Measurements from ENCODE around the gene SNX32.
A peak's percentile ranks its signal among the peaks of the same experiment; 100 is the strongest.

SNX32 gene

DNA sequence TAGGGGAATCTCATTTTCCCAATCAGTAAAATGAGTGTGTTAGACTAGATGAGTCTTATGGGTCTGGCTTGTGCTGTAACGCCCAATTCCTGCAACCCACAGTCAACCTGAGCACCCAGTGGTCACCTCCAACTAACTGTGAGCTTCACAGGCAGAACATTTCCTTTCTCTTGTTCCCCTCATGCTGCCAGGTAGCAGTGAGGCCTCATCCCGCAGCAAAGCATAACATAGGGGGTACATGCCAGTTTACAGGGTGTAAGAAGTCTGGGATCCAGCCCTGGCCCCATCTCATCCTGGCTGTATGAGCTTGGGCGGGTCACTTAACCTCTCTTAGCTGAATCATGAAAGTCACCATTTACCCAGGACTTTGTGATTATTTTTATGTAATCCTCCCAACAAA is 35.1 kb downstream of the SNX32 start:
- DNase-seq (ENCODE audit: low read depth), result no peak

DNA sequence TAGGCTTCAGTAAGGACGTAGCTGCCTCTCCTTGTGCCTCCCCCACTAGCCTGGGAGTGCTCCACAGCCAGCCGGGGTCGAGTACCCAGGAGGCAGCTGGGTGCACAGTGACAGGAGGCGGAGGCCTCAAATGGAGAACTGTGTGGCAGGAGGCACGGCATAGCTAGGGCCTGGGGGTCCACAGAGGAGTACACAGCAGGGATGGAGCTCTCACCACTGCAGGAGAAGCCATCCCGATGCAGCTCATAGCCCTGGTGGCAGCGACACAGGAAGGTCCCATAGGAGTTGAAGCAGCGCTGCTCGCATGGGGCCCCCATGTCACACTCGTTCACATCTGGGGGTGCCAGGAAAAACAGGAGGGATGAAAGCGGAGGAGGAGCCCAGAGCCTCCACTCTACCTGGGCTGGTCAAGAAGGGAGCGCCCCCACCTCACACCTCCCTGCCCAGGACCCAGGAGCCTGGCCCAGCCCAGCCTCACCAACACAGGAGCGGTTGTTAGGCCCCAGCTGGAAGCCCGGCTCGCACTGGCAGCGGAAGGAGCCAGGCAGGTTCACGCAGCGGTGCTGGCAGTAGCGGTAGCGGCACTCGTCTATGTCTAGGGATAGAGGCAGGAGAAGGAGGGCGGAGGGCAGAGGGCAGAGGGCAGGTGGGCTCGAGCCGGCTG is 36.0 kb downstream of the SNX32 start:
- DNase-seq (ENCODE audit: low read depth), result no peak

DNA sequence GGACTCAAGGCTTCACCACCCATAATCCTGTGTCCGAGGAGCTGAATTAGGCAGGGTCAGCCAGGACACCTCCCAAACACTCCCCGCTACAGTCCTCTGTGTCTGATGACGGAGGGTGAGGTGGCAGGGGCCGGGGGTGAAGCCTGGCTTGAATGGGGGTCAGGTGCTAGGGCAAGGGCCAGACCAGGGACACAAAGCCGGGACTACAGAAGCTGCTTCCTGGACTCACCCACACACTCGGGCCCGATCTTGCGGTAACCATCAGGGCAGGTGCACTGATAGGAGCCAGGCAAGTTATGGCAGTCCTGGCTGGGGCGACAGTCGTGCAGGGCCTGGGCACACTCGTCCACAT is 36.5 kb downstream of the SNX32 start:
- DNase-seq (ENCODE audit: low read depth), result no peak

DNA sequence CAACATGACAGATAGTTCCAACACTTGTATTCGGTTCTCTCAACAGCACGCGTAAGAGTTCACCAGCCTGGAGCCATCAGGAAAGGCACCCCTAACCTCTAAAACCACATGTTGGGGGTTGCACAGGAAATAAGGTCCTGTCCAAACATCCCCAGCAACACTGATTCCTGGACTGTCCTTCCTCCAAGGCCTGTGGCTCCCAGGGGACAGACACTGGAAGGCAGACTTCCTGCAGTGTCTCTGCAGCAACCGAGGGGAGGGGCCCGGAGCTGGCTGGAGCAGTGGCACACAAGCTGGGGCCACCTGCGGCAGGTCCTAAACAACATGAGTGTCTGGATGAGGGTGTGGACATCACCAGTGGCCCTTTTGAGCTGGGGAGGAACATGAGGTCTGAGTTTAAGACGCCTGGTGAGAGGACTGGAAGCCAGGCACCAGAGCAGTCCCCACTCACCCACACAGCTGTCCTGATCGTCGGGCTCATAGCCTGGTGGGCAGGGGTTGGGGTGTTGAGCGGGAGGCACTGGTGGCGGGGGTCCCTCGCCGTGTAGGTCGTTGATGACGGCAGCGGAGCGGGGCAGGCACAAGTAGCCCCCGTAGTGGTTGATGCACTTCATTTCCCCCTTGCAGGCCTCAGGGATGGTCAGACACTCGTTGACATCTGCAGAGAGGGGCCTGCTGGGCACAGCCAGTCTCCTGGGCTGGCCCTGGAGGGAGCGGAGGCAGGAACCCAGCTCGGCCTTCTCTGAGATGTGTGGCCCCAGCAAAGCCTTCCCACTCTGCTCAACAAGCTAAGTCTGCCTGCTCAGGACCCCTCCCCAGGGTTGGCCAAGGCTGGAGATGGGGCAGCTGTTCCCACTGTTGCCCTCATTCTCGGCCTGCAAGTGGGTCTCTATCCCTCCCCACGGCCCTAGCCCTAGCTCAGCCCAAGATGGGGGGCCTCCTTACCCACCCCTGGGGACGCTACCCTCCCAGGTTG is 37.2 kb downstream of the SNX32 start:
- DNase-seq (ENCODE audit: low read depth), result no peak

DNA sequence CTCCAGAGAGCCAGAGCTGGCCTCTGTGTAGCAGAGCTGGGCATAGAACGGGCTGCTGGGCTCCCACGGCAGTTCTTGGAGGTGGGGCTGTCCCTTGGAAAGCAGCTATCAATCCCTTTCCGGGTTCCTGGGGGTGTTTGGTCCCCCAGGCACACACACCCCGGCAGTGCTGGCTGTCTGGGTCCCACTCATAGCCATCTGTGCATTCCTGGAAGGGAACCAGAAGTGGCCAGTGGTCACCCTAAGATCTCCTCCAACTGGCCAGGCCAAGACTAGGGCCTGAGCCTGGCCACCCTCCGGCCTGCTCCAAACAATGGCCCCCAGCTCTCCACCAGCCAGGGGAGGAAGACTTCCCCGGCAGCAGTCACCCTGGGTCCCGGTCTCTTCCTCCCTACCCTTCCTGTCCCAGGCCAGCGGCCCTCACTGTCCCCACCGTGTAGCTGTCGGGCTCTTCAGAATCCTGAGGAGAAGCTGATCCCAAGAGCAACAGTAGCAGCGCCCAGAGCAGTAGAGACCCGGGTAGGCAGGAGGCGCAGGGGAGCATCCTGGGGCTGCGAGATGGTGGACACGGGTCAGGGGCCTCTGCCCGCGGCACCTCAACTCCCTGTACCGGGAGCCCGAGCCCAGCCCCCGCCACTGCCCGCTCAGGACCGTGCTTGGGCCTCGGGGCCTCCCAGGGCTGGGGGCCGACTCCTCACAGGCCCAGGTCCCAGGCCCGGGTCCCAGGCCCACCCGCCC is 38.2 kb downstream of the SNX32 start:
- DNase-seq (ENCODE audit: low read depth), result no peak

DNA sequence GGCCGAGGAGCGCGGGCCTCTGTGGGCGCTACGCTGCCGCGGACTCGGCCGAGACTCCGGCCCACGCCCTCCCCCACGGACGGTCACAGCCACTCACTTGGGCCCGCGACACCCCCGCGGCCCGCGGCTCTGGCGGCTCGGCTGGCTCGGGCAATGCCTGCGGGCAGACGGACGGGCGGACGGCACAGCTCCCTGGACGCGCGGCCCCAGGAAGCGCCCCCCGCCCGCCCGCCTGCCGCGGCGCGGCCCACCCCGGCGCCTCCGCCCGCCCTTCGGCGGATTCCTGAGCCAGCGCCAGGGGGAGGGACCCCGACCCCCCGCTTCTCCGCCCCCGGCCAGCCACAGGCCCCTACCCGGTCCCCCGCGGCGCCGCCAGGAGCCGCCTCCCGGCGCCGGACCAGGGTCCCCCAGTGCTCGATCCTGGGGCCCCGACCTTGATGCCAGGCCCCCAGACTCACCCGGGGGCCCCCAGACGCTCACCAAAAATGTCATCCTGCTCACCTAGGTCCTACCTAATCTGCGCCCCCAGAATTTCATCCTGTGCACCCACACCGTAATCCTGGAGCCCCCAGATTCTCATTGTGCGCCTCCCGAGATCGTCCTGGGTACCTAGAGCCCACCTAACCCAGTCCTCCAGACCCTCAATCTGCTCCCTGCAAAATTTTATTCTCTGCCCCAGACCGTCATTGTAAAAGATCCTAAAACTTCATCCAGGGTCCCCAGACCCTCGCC is 39.0 kb downstream of the SNX32 start, which contains the start of gene EFEMP2:
TSS of gene EFEMP2 (minus strand) at position 215 of the 732 bp plus-strand sequence. CDS start 446 bp downstream, outside the sequence.
- peak; percentile 53 for DNase-seq (ENCODE audit: low read depth)

DNA sequence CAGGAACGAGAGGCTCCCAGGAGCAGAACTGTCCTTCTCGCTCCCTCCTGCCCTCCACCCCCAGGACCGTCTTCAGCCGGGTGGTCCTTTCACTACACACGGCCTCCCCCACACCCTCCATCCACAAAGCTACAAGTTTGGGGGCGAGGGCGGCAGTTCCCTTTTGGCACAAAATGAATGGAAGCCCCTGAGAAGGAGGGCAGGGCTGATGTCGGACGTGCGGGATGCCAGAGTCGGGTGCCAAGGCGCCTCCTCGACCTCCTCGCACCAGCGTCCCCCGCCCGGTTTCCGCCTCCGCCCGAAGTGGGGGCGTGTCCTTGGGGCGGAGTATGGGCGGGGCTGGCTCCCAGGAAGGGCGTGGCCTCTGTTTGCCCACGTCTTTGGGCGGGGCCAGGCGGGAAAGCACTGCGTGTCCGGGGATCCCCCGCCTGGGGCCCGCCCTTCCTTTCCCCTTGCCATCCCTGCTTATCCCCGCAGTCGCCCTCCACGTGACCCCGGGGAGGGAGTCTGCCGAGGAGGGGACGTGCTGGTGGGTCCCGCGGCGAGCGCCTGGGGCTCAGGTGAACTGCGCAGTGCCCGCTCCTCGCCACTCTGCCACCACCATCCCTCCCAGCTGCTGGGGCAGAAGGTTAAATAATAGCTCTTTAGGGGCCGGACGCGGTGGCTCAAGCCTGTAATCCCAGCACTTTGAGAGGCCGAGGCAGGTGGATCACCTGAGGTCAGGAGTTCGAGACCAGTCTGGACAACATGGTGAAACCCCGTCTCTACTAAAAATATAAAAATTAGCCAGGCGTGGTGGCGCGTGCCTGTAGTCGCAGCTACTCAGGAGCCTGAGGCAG is 39.8 kb downstream of the SNX32 start:
- DNase-seq (ENCODE audit: low read depth), result peak; percentile 91

DNA sequence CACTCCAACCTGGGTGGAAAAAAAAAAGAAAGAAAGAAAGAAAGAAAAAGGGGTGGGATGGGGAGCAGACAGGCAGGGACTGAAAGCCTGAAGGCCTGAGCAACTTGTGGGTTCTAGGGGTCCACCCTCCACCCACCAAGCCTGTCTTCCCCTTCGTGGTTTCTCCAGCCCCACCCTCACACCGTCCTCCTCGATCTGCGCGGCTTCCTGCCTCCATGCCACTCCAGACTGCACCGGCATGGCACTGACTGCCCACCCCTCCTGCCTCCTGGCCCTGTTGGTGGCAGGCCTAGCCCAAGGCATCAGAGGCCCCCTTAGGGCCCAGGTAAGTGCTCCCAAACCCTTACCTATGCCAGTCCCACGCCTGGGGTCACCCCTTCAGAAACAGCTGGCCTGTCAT is 45.9 kb downstream of the SNX32 start, which contains the start of gene CTSW:
TSS of gene CTSW (plus strand) at position 221 of the 400 bp plus-strand sequence. CDS start at position 239, 18 bp downstream.
- DNase-seq (ENCODE audit: low read depth), result no peak

DNA sequence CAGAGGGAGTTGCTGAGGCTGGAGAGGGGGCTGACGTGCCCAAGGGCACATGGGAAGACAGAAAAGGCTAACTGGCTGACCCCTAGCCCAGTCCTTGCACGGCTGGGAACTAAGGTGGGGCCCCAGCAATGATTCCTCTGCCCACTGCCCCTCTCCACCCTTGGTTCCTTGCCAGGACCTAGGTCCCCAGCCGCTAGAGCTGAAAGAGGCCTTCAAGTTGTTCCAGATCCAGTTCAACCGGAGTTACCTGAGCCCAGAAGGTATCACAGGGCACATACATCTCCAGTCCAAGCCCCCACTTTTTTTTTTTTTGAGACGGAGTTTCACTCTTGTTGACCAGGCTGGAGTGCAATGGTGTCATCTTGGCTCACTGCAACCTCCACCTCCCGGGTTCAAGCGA is 46.3 kb downstream of the SNX32 start:
- DNase-seq (ENCODE audit: low read depth), result no peak

DNA sequence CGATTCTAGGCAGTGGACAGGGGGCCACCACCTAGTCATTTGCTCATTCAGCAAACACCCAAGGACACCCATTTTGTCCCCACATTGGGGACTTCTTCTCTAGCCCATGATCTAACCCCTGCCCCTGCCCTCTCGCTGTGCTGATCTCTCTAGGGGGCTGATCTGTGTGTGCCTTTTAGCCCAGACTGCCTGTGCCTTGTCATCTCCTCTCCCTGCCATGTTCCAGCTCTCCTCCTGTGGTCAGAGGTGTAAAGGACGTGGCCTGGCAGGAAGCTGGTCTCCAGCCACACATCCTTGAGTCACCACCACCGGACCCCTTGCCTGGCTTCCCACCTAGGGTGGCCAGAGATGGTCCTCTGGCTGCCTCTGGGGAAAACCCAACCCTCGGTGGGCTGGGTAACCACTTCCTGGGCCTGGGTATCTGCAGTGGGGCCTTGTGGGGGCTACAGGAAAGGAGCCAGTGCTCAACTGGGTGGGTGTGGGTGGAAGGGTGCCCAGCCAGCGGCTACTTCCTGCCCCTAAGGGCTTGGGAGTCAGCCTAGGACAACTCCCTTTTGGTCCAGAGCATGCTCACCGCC is 47.2 kb downstream of the SNX32 start:
- DNase-seq (ENCODE audit: low read depth), result no peak

DNA sequence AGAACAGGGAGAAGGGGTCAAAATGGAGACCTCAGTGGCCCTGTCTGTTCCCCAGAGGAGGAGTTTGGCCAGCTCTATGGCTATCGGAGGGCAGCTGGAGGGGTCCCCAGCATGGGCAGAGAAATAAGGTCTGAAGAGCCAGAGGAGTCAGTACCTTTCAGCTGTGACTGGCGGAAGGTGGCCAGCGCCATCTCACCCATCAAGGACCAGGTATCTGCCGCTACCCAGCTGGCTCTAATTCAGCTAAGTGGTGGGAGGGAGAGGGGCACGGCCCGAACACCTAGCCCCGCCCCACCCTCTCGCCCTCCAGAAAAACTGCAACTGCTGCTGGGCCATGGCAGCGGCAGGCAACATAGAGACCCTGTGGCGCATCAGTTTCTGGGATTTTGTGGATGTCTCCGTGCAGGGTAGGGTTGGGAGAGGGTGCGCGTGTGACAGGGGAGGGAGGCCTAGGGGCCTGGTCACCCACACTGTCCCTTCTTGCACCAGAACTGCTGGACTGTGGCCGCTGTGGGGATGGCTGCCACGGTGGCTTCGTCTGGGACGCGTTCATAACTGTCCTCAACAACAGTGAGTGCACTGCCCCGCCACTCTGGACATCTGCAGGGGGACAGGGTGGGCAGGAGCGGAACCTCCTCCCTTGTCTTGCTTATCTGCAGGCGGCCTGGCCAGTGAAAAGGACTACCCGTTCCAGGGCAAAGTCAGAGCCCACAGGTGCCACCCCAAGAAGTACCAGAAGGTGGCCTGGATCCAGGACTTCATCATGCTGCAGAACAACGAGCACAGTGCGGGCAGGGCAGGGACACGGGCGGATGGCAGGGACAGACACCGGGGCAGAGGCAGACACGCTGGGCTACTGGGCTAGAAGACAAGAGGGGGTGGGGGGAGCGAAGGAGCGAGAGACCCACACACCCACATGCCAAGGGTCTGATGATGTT is 48.6 kb downstream of the SNX32 start:
- no peak for DNase-seq (ENCODE audit: low read depth)

DNA sequence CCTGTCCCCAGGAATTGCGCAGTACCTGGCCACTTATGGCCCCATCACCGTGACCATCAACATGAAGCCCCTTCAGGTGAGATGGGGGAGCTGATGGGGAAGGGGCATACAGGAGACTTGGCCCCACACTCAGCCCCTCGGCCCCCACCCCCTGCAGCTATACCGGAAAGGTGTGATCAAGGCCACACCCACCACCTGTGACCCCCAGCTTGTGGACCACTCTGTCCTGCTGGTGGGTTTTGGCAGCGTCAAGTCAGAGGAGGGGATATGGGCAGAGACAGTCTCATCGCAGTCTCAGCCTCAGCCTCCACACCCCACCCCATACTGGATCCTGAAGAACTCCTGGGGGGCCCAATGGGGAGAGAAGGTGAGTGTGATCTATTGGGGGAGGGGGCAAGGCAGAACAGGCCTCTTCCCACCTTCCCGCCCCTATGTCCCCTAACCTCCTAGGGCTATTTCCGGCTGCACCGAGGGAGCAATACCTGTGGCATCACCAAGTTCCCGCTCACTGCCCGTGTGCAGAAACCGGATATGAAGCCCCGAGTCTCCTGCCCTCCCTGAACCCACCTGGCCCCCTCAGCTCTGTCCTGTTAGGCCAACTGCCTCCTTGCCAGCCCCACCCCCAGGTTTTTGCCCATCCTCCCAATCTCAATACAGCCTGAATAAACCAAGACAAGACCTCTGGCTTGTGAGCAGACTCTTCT is 49.4 kb downstream of the SNX32 start:
- no peak for DNase-seq (ENCODE audit: low read depth)

DNA sequence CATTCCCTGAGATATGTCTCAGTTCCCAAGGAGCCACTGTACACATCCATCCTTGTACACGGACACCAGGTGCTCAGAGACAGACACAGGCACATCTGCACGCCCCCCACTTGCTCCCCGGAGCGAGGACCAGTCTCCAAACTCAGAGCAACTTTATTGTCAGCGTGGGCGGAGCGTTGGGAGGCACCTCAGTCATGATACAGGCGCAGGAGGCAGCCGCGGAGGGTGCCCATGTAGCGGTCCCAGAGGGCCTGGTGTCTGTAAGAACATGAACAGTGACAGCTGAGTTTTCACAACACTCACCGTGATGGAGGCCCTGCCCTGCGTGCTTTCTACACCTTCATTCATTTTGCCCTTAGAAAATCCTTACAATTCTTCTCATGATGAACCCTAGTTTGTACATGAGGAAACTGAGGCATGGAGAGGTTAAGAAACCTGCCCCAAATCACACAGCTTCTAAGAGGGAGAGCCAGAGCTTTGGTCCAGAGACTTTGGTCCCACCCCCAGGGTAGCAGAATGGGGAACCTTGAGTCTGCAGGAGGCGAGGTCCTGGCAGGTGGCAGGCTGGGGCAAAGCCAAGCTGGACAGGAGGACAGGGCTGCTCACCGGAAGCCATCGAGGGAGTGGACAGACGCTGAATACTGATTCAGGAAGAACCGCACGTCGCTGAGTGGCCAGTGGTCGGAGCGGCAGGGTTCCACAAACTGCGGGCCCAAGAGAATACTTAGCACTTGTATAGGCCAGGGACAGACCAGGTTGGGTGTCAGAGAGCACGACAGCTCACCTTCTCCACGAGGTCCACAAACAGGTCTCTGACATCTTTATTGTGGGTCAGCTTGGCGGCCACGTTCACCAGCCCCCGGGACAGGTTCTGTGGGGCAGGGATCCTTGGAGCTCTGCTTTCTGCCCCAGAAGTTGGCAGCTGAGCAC is 50.3 kb downstream of the SNX32 start:
- DNase-seq (ENCODE audit: low read depth), result no peak

DNA sequence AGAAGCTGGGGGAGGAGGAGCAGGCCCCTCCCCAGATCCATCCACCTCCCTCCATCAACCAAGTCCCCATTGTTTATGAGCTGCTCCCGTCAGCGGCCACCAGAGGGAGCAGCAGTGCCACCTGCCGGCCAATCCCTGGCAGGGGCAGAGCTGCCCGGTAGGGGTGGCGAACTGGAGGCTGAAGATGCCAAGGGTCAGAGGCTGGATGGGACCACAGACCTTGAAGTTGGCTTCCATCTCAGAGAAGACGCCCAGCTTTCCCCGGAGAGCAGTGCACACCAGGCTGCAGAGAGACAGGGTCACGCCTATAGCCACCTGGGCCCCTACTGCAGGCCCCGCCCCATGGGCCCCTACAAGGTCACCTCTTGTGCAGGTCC is 50.9 kb downstream of the SNX32 start:
- DNase-seq (ENCODE audit: low read depth), result peak; percentile 65

DNA sequence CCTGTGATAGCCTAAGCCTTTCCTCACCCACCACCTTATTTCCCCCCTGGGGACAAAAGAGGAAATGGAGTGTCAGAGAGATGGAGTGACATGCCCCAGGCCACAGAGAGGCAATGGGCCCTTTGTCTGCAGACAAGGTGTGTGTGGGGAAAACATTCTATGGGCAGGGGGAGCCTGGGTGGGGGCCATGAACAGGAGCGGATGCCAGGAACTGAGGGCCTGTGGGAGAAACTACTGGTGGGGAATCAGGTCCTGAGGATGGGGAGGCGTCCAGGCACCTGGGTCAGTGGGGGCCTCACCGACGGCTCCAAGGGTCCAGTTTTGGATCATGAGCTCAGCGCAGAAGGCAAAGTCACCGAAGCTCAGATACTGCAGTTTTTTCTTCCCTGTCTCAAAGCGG is 51.5 kb downstream of the SNX32 start:
- DNase-seq (ENCODE audit: low read depth), result no peak

DNA sequence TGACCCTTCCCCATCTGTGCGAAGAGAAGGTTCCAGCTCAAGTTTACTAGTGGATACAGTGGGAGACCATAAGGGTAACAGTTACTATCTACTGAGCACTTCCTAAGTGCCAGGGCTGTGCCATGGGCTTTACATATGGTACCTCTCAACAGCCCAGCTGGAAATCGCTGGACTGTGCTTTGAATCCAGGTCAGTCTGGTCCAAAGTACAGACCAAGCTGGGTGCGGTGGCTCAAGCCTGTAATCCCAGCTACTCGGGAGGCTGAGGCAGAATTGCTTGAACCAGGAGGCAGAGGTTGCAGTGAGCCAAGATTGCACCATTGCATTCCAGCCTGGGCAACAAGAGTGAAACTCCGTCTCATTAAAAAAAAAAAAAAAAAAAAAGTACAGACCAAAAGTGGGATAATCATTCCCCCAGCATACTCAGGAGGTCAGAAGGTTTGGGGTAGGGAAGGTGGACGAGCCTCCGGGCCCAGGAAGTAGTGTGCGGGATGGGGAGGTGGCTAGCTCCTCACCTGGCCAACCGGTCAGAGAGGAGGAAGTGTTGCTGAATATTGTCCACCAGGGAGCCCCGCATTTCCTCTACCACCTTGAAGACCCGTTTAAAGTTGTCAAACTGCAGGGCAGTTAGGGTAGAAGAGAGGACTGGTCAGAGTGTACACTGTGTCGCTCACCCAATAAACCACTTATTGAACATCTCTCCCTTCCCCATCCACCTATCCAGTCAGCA is 52.2 kb downstream of the SNX32 start:
- DNase-seq (ENCODE audit: low read depth), result no peak
